A549 (cell line): ENCODE data around the gene FDPS. TPM values are rescaled to one million over a fixed set of nuclear protein-coding genes. Genes with fewer than 3 reads are reported as not detected.

Source experiments
- ATAC-seq, 2 experiments: fragments of 200-7000 bp in 1 of 2; fragments of >200 bp in 1 of 2; cut with Nextera tagmentation in 1 of 2; cut with Tn5 transposase in 1 of 2; 3 replicates each; pipeline versions ENCODE4 v1.8.0 to v1.9.1; 2018 to 2020; ENCODE audit warnings: mild to moderate bottlenecking in 1 of 2, moderate library complexity in 1 of 2
- CTCF ChIA-PET: fragments of 300-600 bp; sonication (Branson Sonifier 250); formaldehyde crosslinking; extraction: SDS; loops from one replicate; lab custom pipeline; 2021; ENCODE audit warnings: antibody characterized with exemption, inconsistent platforms; lab: Yijun Ruan, JAX
- POLR2A ChIA-PET: fragments of 350-600 bp; formaldehyde crosslinking; extraction: SDS; loops from one replicate; lab custom pipeline; 2021; ENCODE audit warnings: antibody characterized with exemption, inconsistent platforms; lab: Yijun Ruan, JAX
- DNase-seq, 2 experiments: peaks; one replicate each; pipeline versions ENCODE4 v3.0.0 to v3.0.0-alpha.2; 2011 to 2016; ENCODE audit warnings: low read depth in 1 of 2, low spot score in 1 of 2
- FAIRE-seq: peaks from 2 replicates; lab custom pipeline; 2011; peaks lifted over from hg19 to GRCh38; lab: Jason Lieb, UNC
- H3K27ac ChIP-seq, 2 experiments: fragments of >200 bp; sonication (Bioruptor Twin); formaldehyde crosslinking; 3 replicates each; pipeline ENCODE4 v1.5.1; 2016 to 2017
- H3K4me1 ChIP-seq: fragments of >200 bp; sonication (Bioruptor Twin); formaldehyde crosslinking; 3 replicates; pipeline ENCODE4 v1.6.1; 2016
- H3K4me2 ChIP-seq: fragments of >200 bp; sonication (Bioruptor Twin); formaldehyde crosslinking; 3 replicates; pipeline ENCODE4 v1.6.1; 2016
- H3K4me3 ChIP-seq: fragments of >200 bp; sonication (Bioruptor Twin); formaldehyde crosslinking; 3 replicates; pipeline ENCODE4 v1.5.1; 2016
- H3K9me3 ChIP-seq: fragments of >200 bp; sonication (Bioruptor Twin); formaldehyde crosslinking; 3 replicates; pipeline ENCODE4 v1.6.1; 2016
- CBX8 ChIP-seq: fragments of 200-600 bp; sonication (generic); IDR thresholded peaks from 2 replicates; pipeline ENCODE4 v1.6.1; 2016
- CHD4 ChIP-seq: fragments of 200-600 bp; sonication (generic); IDR thresholded peaks from 2 replicates; pipeline ENCODE4 v1.6.1; 2016; ENCODE audit warnings: antibody characterized with exemption, mild to moderate bottlenecking, borderline replicate concordance
- EHMT2 ChIP-seq: fragments of 200-600 bp; sonication (generic); IDR thresholded peaks from 2 replicates; pipeline ENCODE4 v1.6.1; 2016; ENCODE audit warnings: antibody characterized with exemption, low read depth, mild to moderate bottlenecking, moderate library complexity
- EP300 ChIP-seq, 2 experiments: fragments of >200 bp; sonication (Bioruptor Twin); formaldehyde crosslinking; IDR thresholded peaks; 2 replicates in 1 of 2; 3 replicates in 1 of 2; pipeline ENCODE4 v1.6.1; 2016 to 2017
- ESRRA ChIP-seq: fragments of 150-350 bp; IDR thresholded peaks from 2 replicates; pipeline ENCODE4 v1.6.1; 2014; ENCODE audit warnings: mild to moderate bottlenecking, low read length, borderline replicate concordance
- FOSB ChIP-seq: fragments of 250-450 bp; sonication (Bioruptor Pico); IDR thresholded peaks from 2 replicates; pipeline ENCODE4 v1.5.0; 2020; ENCODE audit warnings: mild to moderate bottlenecking, moderate library complexity
- GATA3 ChIP-seq: IDR thresholded peaks from 2 replicates; pipeline ENCODE4 v1.6.1; 2012; ENCODE audit warnings: borderline replicate concordance
- HEYL ChIP-seq: fragments of 250-450 bp; sonication (Bioruptor Pico); IDR thresholded peaks from 2 replicates; pipeline ENCODE4 v1.8.0; 2021; ENCODE audit warnings: mild to moderate bottlenecking, moderate library complexity
- HOXB13 ChIP-seq: fragments of 250-450 bp; sonication (Bioruptor Pico); IDR thresholded peaks from 2 replicates; pipeline ENCODE4 v1.5.0; 2020; ENCODE audit warnings: low read depth, mild to moderate bottlenecking, moderate library complexity
- JUN ChIP-seq, 2 experiments: fragments of >200 bp; sonication (Bioruptor Twin); formaldehyde crosslinking; IDR thresholded peaks; 2 replicates in 1 of 2; 3 replicates in 1 of 2; pipeline ENCODE4 v1.6.1; 2016 to 2017
- KDM1A ChIP-seq: fragments of 200-600 bp; sonication (generic); IDR thresholded peaks from 2 replicates; pipeline ENCODE4 v1.6.1; 2016; ENCODE audit warnings: low read depth, mild to moderate bottlenecking
- MAZ ChIP-seq: fragments of 150-350 bp; IDR thresholded peaks from 2 replicates; pipeline ENCODE4 v1.6.1; 2014; ENCODE audit warnings: antibody characterized with exemption, low read depth, low read length, borderline replicate concordance
- PHF8 ChIP-seq: fragments of 200-600 bp; sonication (generic); IDR thresholded peaks from 2 replicates; pipeline ENCODE4 v1.6.1; 2016; ENCODE audit warnings: low read depth, mild to moderate bottlenecking, antibody characterized with exemption, moderate library complexity, borderline replicate concordance
- POLR2AphosphoS2 ChIP-seq: conservative IDR thresholded peaks from 2 replicates; pipeline ENCODE4 v1.6.1; 2012; ENCODE audit warnings: low read length, improper control_type of control experiment, inconsistent platforms
- RAD21 ChIP-seq, 2 experiments: fragments of >200 bp in 1 of 2; sonication (Bioruptor Twin) in 1 of 2; formaldehyde crosslinking in 1 of 2; IDR thresholded peaks in 1 of 2; conservative IDR thresholded peaks in 1 of 2; 2 replicates in 1 of 2; 3 replicates in 1 of 2; pipeline ENCODE4 v1.6.1; 2012 to 2018; ENCODE audit warnings: inconsistent platforms in 1 of 2
- RCOR1 ChIP-seq: fragments of 150-350 bp; IDR thresholded peaks from 2 replicates; pipeline ENCODE4 v1.6.1; 2014; ENCODE audit warnings: antibody characterized with exemption, low read length, low read depth
- SMC3 ChIP-seq: fragments of >200 bp; sonication (Bioruptor Twin); formaldehyde crosslinking; IDR thresholded peaks from 3 replicates; pipeline ENCODE4 v1.6.1; 2018; ENCODE audit warnings: inconsistent platforms
- SREBF2 ChIP-seq: fragments of 450-650 bp; IDR thresholded peaks from 2 replicates; pipeline ENCODE4 v1.6.1; 2014; ENCODE audit warnings: mild to moderate bottlenecking, moderate library complexity
- ZSCAN20 ChIP-seq: fragments of 250-450 bp; sonication (Bioruptor Pico); IDR thresholded peaks from 2 replicates; pipeline ENCODE4 v1.8.0; 2022; ENCODE audit warnings: mild to moderate bottlenecking, moderate library complexity
- WGBS: methylation state at CpG from one replicate; pipeline ENCODE4 v1.1.6; 2017; ENCODE audit errors: missing lambda C conversion rate; 5-methylcytosine and 5-hydroxymethylcytosine counted together
- polyA plus RNA-seq, 4 experiments: library from polyadenylated mRNA; depleted of rRNA in 3 of 4; stranded (reverse); fragments of >200 nt; fragmentation: RNase III in 1 of 4; extraction: RNeasy Plus Mini Kit Qiagen cat#74134 plus additional on column Dnase treatment in 1 of 4; gene quantifications; 2 replicates in 3 of 4; 3 replicates in 1 of 4; pipeline ENCODE4 v1.2.3, GENCODE V29; 2011 to 2017
- TF ChIP-seq, protein P1 (sequence below): IDR thresholded peaks from 2 replicates; pipeline ENCODE4 v1.6.1; 2012
- TF ChIP-seq, protein P2 (sequence below): fragments of >200 bp; sonication (Bioruptor Twin); formaldehyde crosslinking; IDR thresholded peaks from 2 replicates; pipeline ENCODE4 v1.6.1; 2016
- TF ChIP-seq, protein P3 (sequence below): IDR thresholded peaks from 2 replicates; pipeline ENCODE4 v1.6.1; 2012; ENCODE audit warnings: low read depth, borderline replicate concordance
- TF ChIP-seq, protein P4 (sequence below): fragments of 200-600 bp; sonication (generic); IDR thresholded peaks from 2 replicates; pipeline ENCODE4 v1.6.1; 2016; ENCODE audit warnings: antibody characterized with exemption, mild to moderate bottlenecking, moderate library complexity
- TF ChIP-seq, protein P5 (sequence below): fragments of >200 bp; sonication (Bioruptor Twin); formaldehyde crosslinking; IDR thresholded peaks from 3 replicates; pipeline ENCODE4 v1.5.1; 2016
- TF ChIP-seq, protein P6 (sequence below): IDR thresholded peaks from 2 replicates; pipeline ENCODE4 v1.6.1; 2012
- TF ChIP-seq, protein P7 (sequence below): fragments of 150-350 bp; IDR thresholded peaks from 2 replicates; pipeline ENCODE4 v1.6.1; 2014; ENCODE audit warnings: low read depth, mild to moderate bottlenecking, low read length
- TF ChIP-seq, protein P8 (sequence below): fragments of 250-450 bp; sonication (Bioruptor Pico); IDR thresholded peaks from 2 replicates; pipeline ENCODE4 v1.5.0; 2020; ENCODE audit warnings: low read depth, mild to moderate bottlenecking, moderate library complexity

FDPS gene
- polyA plus RNA-seq, 2 of the 4 experiments (the other 2 are of a cell fraction): 148 to 228 TPM

DNA sequence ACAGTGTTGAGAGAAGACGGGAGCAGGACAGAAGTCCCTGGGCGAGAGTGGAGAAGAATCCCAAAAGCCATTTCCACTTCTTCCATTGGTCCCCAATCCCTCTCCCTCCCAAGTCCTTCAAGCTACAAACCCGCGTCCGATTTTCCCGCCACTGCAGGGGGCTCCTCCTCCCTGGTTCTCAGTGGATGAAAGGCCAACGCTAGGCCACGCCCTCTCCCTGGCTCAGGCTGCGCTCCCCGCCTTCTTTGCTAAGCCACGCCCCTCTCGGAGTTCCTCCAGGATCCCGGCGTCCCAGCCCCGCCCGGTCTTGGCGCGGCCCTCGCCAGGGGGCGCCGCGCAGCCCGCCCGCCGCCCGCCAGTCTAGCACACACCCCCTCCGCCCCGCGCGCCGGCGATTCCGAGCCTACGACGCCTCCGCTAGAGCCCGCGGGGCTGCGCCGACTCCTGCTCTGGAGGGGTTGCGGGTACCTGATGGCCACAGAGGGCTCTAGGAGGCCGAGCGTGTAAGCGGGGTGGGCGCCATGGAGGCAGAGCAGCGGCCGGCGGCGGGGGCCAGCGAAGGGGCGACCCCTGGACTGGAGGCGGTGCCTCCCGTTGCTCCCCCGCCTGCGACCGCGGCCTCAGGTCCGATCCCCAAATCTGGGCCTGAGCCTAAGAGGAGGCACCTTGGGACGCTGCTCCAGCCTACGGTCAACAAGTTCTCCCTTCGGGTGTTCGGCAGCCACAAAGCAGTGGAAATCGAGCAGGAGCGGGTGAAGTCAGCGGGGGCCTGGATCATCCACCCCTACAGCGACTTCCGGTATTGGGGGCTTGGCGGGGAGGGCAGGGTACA, 31.4 kb upstream of the FDPS start, which contains the start of gene HCN3:
Gene HCN3, plus strand, starts transcription at position 394 of the 832 bp plus-strand sequence. Its CDS starts 128 bp downstream, at position 522.
- WGBS: 9% methylated on average over 17 of the region's 68 CpGs
- ATAC-seq (peak; percentile 68 to 82), FAIRE-seq (no peak), DNase-seq (peak; percentile 95 to 97)
- ChIA-PET POLR2A (interaction anchor here (1.5 kb wide), 1 partner anchor 47 kb away, joined by 5 read pairs; no protein-coding TSS in a partner anchor), CTCF (interaction anchor here (0.6 to 4.7 kb wide), 30 partner anchors 9 to 408 kb away, joined by 3 to 44 read pairs (median 5); partner anchors contain the start of genes PKLR and RUSC1)
- peak within 1 kb of the TSS; percentile 76 to 87 for H3K27ac ChIP-seq
- peak within 1 kb of the TSS; percentile 93 for H3K4me3 ChIP-seq
- peak within 1 kb of the TSS; percentile 95 for H3K4me2 ChIP-seq
- no peaks in the 10 kb centered on the region for H3K9me3 ChIP-seq
- peaks cover 14% of the 10 kb centered on the region; the same call in 2 of the 3 replicates for H3K4me1 ChIP-seq
- TF ChIP-seq POLR2AphosphoS2 (no peak), ESRRA (no peak), RCOR1 (no peak), GATA3 (no peak), RAD21 (conservative IDR thresholded peaks at IDR 0.05 in 1 of 2, IDR thresholded peaks at IDR 0.05 in 1 of 2) (peak; percentile 33 to 69; a peak in 4 of 5 replicates), EHMT2 (no peak), ZSCAN20 (no peak), EP300 (IDR thresholded peaks at IDR 0.05) (no peak), PHF8 (peak; percentile 20; the same call in 1 of the 2 replicates), HOXB13 (CRISPR knock-in tag) (no peak), KDM1A (no peak), CHD4 (no peak), FOSB (no peak), JUN (IDR thresholded peaks at IDR 0.05) (peak in 1 of 2 experiments; percentile 57; a peak in 1 of 5 replicates), CBX8 (no peak), SREBF2 (no peak), MAZ (0 out of 2 replicates have a peak, but pooled peaks have one; percentile 78), SMC3 (peak; percentile 90), HEYL (CRISPR knock-in tag) (no peak)
- TF ChIP-seq, protein P1, sequence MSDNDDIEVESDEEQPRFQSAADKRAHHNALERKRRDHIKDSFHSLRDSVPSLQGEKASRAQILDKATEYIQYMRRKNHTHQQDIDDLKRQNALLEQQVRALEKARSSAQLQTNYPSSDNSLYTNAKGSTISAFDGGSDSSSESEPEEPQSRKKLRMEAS: peak; percentile 92
- TF ChIP-seq, protein P2, sequence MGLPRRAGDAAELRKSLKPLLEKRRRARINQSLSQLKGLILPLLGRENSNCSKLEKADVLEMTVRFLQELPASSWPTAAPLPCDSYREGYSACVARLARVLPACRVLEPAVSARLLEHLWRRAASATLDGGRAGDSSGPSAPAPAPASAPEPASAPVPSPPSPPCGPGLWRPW: no peak
- TF ChIP-seq, protein P3, sequence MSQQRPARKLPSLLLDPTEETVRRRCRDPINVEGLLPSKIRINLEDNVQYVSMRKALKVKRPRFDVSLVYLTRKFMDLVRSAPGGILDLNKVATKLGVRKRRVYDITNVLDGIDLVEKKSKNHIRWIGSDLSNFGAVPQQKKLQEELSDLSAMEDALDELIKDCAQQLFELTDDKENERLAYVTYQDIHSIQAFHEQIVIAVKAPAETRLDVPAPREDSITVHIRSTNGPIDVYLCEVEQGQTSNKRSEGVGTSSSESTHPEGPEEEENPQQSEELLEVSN: peak; percentile 99
- TF ChIP-seq, protein P4, sequence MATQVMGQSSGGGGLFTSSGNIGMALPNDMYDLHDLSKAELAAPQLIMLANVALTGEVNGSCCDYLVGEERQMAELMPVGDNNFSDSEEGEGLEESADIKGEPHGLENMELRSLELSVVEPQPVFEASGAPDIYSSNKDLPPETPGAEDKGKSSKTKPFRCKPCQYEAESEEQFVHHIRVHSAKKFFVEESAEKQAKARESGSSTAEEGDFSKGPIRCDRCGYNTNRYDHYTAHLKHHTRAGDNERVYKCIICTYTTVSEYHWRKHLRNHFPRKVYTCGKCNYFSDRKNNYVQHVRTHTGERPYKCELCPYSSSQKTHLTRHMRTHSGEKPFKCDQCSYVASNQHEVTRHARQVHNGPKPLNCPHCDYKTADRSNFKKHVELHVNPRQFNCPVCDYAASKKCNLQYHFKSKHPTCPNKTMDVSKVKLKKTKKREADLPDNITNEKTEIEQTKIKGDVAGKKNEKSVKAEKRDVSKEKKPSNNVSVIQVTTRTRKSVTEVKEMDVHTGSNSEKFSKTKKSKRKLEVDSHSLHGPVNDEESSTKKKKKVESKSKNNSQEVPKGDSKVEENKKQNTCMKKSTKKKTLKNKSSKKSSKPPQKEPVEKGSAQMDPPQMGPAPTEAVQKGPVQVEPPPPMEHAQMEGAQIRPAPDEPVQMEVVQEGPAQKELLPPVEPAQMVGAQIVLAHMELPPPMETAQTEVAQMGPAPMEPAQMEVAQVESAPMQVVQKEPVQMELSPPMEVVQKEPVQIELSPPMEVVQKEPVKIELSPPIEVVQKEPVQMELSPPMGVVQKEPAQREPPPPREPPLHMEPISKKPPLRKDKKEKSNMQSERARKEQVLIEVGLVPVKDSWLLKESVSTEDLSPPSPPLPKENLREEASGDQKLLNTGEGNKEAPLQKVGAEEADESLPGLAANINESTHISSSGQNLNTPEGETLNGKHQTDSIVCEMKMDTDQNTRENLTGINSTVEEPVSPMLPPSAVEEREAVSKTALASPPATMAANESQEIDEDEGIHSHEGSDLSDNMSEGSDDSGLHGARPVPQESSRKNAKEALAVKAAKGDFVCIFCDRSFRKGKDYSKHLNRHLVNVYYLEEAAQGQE: no peak
- TF ChIP-seq, protein P5, sequence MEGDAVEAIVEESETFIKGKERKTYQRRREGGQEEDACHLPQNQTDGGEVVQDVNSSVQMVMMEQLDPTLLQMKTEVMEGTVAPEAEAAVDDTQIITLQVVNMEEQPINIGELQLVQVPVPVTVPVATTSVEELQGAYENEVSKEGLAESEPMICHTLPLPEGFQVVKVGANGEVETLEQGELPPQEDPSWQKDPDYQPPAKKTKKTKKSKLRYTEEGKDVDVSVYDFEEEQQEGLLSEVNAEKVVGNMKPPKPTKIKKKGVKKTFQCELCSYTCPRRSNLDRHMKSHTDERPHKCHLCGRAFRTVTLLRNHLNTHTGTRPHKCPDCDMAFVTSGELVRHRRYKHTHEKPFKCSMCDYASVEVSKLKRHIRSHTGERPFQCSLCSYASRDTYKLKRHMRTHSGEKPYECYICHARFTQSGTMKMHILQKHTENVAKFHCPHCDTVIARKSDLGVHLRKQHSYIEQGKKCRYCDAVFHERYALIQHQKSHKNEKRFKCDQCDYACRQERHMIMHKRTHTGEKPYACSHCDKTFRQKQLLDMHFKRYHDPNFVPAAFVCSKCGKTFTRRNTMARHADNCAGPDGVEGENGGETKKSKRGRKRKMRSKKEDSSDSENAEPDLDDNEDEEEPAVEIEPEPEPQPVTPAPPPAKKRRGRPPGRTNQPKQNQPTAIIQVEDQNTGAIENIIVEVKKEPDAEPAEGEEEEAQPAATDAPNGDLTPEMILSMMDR: peak; percentile 87
- TF ChIP-seq, protein P6, sequence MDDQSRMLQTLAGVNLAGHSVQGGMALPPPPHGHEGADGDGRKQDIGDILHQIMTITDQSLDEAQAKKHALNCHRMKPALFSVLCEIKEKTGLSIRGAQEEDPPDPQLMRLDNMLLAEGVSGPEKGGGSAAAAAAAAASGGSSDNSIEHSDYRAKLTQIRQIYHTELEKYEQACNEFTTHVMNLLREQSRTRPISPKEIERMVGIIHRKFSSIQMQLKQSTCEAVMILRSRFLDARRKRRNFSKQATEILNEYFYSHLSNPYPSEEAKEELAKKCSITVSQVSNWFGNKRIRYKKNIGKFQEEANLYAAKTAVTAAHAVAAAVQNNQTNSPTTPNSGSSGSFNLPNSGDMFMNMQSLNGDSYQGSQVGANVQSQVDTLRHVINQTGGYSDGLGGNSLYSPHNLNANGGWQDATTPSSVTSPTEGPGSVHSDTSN: 0 out of 2 replicates have a peak, but pooled peaks have one; percentile 21
- TF ChIP-seq, protein P7, sequence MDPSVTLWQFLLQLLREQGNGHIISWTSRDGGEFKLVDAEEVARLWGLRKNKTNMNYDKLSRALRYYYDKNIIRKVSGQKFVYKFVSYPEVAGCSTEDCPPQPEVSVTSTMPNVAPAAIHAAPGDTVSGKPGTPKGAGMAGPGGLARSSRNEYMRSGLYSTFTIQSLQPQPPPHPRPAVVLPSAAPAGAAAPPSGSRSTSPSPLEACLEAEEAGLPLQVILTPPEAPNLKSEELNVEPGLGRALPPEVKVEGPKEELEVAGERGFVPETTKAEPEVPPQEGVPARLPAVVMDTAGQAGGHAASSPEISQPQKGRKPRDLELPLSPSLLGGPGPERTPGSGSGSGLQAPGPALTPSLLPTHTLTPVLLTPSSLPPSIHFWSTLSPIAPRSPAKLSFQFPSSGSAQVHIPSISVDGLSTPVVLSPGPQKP: no peak
- TF ChIP-seq, protein P8, sequence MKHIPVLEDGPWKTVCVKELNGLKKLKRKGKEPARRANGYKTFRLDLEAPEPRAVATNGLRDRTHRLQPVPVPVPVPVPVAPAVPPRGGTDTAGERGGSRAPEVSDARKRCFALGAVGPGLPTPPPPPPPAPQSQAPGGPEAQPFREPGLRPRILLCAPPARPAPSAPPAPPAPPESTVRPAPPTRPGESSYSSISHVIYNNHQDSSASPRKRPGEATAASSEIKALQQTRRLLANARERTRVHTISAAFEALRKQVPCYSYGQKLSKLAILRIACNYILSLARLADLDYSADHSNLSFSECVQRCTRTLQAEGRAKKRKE (CRISPR knock-in tag): no peak
